Transverse colon (tissue), 4 donors: ENCODE measurements around the gene GNRH2.

ENCODE experiments used
- CTCF ChIP-seq, 5 experiments: fragments of 200-600 bp in 3 of 5; fragments of 450-650 bp in 2 of 5; sonication (generic) in 3 of 5; IDR thresholded peaks; 1 replicate in 2 of 5; 2 replicates in 3 of 5; pipeline ENCODE4 v1.5.1; 2016 to 2017; ENCODE audit warnings: antibody characterized with exemption in 5 of 5, inconsistent platforms in 3 of 5, mild to moderate bottlenecking in 2 of 5, moderate library complexity in 1 of 5
- EP300 ChIP-seq: sonication (generic); formaldehyde crosslinking; IDR thresholded peaks from one replicate; pipeline ENCODE4 v1.6.1; 2017; ENCODE audit warnings: antibody characterized with exemption, low read depth
- POLR2A ChIP-seq: fragments of 450-650 bp; IDR thresholded peaks from one replicate; pipeline ENCODE4 v1.6.1; 2016; ENCODE audit warnings: antibody characterized with exemption, mild to moderate bottlenecking, moderate library complexity
- POLR2AphosphoS5 ChIP-seq, 3 donors: sonication (generic); formaldehyde crosslinking; IDR thresholded peaks; one replicate each; pipeline ENCODE4 v1.6.1; 2016; ENCODE audit warnings: antibody characterized with exemption in 3 of 3

GRCh38 chr20:3070725-3071124 lies 27.3 kb downstream of the GNRH2 start:
- no peak for TF ChIP-seq CTCF (IDR thresholded peaks at IDR 0.05)
- no peak for TF ChIP-seq POLR2A
- TF ChIP-seq POLR2AphosphoS5 (IDR thresholded peaks at IDR 0.05): no peak
- no peak for TF ChIP-seq EP300
